ENCODE results near the gene ABHD14A. TPM values are rescaled to one million over a fixed set of nuclear protein-coding genes. Genes with fewer than 3 reads are reported as not detected.

The ABHD14A gene
- total RNA-seq, 1 donor from 2014 or later: 14.8 TPM

DNA sequence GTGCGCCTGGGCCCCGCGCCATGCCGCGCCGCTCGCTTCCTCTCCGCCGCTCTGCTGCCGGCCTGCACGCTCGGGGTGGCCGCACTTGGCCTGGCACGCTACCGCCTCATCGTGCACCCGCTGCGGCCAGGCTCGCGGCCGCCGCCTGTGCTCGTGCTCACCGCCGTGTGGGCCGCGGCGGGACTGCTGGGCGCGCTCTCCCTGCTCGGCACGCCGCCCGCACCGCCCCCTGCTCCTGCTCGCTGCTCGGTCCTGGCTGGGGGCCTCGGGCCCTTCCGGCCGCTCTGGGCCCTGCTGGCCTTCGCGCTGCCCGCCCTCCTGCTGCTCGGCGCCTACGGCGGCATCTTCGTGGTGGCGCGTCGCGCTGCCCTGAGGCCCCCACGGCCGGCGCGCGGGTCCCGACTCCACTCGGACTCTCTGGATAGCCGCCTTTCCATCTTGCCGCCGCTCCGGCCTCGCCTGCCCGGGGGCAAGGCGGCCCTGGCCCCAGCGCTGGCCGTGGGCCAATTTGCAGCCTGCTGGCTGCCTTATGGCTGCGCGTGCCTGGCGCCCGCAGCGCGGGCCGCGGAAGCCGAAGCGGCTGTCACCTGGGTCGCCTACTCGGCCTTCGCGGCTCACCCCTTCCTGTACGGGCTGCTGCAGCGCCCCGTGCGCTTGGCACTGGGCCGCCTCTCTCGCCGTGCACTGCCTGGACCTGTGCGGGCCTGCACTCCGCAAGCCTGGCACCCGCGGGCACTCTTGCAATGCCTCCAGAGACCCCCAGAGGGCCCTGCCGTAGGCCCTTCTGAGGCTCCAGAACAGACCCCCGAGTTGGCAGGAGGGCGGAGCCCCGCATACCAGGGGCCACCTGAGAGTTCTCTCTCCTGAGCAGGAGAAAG lies 18.7 kb upstream of the ABHD14A start:
- peak; percentile 59 for TF ChIP-seq CTCF (conservative IDR thresholded peaks at IDR 0.05)
- peaks cover 34% of the 10 kb centered on the region for H3K27me3 Mint-ChIP-seq (ENCODE audit: low read depth)
- peak overlapping the region; percentile 41 for H3K4me3 Mint-ChIP-seq
- DNase-seq (ENCODE audit: low read depth, low spot score): peak; percentile 50
- no peaks in the 10 kb centered on the region for H3K9me3 Mint-ChIP-seq
- peaks cover 4% of the 10 kb centered on the region for H3K36me3 Mint-ChIP-seq (ENCODE audit: low read depth)
- H3K27ac Mint-ChIP-seq (ENCODE audit: unreplicated experiment): no peak overlapping the region
- H3K4me1 Mint-ChIP-seq: peaks cover 18% of the 10 kb centered on the region

- Mint-ChIP-seq H3K4me1 (peaks cover 28% of the 10 kb centered on the region), H3K4me3 (peak overlapping the region; percentile 62), H3K27ac (ENCODE audit: unreplicated experiment) (no peak overlapping the region), H3K9me3 (no peaks in the 10 kb centered on the region), H3K36me3 (ENCODE audit: low read depth) (peaks cover 4% of the 10 kb centered on the region), H3K27me3 (ENCODE audit: low read depth) (peaks cover 27% of the 10 kb centered on the region)
- no peak for DNase-seq (ENCODE audit: low read depth, low spot score)
- no peak for TF ChIP-seq CTCF (conservative IDR thresholded peaks at IDR 0.05)
Observed at GRCh38 chr3:51957520-51958205, 17.2 kb upstream of the ABHD14A start.

DNA sequence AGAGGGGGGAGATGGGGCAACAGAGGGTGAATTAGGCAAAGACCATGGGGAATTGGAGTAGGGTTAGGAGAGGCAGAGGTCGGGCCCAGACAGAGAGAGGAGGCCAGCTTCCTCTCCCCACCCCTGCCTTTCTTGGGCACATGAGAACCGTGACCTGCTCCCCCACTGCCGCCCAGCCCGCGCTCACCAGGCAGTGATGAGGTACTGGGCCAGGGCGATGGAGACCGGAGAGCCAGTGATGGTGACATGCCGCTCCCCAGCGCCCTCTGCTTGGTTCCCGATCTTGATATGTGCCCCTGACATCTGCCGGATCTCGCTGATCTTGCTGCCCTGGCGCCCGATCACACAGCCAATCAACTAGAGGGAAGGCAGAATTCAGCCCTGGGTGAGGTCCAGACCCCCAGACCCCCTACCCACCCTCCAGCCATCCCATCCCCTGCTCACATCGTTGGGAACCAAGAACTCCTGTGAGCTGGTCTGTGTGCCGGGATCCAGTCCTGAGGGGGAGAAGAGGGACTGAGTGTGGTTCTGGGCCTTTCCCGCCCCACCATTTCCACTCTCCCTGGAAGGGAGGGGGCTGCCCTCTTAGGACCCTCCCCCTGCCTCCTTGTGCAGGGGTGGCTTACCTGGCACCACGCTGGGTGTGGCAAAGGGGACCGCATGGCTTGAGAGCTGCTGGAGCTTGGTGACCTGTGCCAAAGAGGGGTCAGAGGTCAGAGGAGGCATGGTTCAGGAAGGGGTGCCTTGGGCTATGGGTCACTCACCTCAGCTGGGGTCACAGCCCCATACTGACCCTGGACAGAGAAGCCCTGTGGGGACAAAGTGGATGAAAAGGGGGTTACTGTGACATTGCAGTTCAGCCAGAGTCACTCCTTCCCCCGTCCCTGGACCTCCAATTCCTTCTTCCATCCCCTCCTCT lies 16.0 kb upstream of the ABHD14A start:
- H3K27me3 Mint-ChIP-seq (ENCODE audit: low read depth): peaks cover 17% of the 10 kb centered on the region
- no peaks in the 10 kb centered on the region for H3K9me3 Mint-ChIP-seq
- no peak overlapping the region for H3K27ac Mint-ChIP-seq (ENCODE audit: unreplicated experiment)
- peaks cover 4% of the 10 kb centered on the region for H3K36me3 Mint-ChIP-seq (ENCODE audit: low read depth)
- peaks cover 25% of the 10 kb centered on the region for H3K4me1 Mint-ChIP-seq
- TF ChIP-seq CTCF (conservative IDR thresholded peaks at IDR 0.05): no peak
- no peak for DNase-seq (ENCODE audit: low read depth, low spot score)
- peak overlapping the region; percentile 62 for H3K4me3 Mint-ChIP-seq

DNA sequence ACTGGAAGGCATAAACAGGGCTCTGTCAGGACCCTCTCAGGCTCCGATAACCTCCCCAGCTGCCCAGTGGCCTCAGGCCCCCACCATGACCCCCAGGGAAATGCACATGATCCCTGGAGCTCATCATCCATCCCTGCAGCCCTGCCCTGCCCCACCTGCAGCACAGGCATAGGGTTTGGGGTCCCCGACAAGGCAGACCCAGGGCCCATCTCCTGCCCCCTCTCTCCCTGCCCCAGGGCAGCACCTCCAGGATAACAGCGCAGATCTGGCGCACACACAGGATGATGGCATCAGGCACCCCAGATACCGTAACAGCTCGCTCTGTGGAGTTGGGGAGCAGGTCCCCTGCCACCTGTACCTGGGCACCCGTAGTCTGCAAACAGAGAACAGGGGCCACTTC lies 15.2 kb upstream of the ABHD14A start:
- Mint-ChIP-seq H3K27me3 (ENCODE audit: low read depth) (peaks cover 10% of the 10 kb centered on the region), H3K36me3 (ENCODE audit: low read depth) (peaks cover 4% of the 10 kb centered on the region), H3K4me3 (no peak overlapping the region), H3K9me3 (no peaks in the 10 kb centered on the region), H3K4me1 (peaks cover 28% of the 10 kb centered on the region), H3K27ac (ENCODE audit: unreplicated experiment) (no peak overlapping the region)
- no peak for TF ChIP-seq CTCF (conservative IDR thresholded peaks at IDR 0.05)
- no peak for DNase-seq (ENCODE audit: low read depth, low spot score)

- no peak for TF ChIP-seq CTCF (conservative IDR thresholded peaks at IDR 0.05)
- no peak for DNase-seq (ENCODE audit: low read depth, low spot score)
- H3K36me3 Mint-ChIP-seq (ENCODE audit: low read depth): peaks cover 4% of the 10 kb centered on the region
- H3K27me3 Mint-ChIP-seq (ENCODE audit: low read depth): peaks cover 5% of the 10 kb centered on the region
- no peak overlapping the region for H3K27ac Mint-ChIP-seq (ENCODE audit: unreplicated experiment)
- H3K4me1 Mint-ChIP-seq: peaks cover 35% of the 10 kb centered on the region
- no peak overlapping the region for H3K4me3 Mint-ChIP-seq
- no peaks in the 10 kb centered on the region for H3K9me3 Mint-ChIP-seq
Observed at GRCh38 chr3:51960386-51960785, 14.5 kb upstream of the ABHD14A start.
